ENCODE measurements around the gene PDF.
A peak's percentile ranks its signal among the peaks of the same experiment; 100 is the strongest.
"Not testable (repeated sequence)": the region's sequence is repeated elsewhere in the genome, so short reads cannot be mapped to it uniquely, and the experiment has no call there.

PDF gene, protein sequence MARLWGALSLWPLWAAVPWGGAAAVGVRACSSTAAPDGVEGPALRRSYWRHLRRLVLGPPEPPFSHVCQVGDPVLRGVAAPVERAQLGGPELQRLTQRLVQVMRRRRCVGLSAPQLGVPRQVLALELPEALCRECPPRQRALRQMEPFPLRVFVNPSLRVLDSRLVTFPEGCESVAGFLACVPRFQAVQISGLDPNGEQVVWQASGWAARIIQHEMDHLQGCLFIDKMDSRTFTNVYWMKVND

GRCh38 chr16:69330286-69331109 lies at the start of gene PDF:
PDF (minus strand) TSS chr16:69330588; CDS start chr16:69330570, 18 bp downstream.
- peak; percentile 48 for DNase-seq (ENCODE audit: low read depth)

- no peak for DNase-seq (ENCODE audit: low read depth)
These were observed 48.4 kb upstream of the PDF start for GRCh38 chr16:69378760-69379159.

GRCh38 chr16:69378036-69378435 lies 47.6 kb upstream of the PDF start:
- no peak for DNase-seq (ENCODE audit: low read depth)

GRCh38 chr16:69376393-69377059 lies 46.1 kb upstream of the PDF start:
- no peak for DNase-seq (ENCODE audit: low read depth)

GRCh38 chr16:69373019-69373418 lies 42.6 kb upstream of the PDF start:
- DNase-seq (ENCODE audit: low read depth), result no peak

DNA sequence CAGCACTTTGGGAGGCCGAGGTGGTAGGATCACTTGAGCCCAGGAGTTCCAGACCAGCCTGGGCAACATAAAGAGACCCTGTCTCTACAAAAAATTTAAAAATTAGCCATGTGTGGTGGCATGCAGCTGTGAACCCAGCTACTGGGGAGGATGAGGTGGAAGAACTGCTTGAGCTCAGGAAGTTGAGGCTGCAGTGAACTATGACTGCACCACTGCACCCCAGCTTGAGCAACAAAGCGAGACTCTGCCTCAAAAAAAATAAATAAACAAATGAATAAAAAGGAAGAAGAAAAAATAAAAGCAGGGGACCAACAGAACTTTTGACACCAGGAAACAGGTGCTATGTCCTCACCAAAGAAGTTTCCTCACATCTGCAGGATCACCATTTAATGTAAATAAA lies 41.2 kb upstream of the PDF start:
- DNase-seq (ENCODE audit: low read depth), result no peak

DNA sequence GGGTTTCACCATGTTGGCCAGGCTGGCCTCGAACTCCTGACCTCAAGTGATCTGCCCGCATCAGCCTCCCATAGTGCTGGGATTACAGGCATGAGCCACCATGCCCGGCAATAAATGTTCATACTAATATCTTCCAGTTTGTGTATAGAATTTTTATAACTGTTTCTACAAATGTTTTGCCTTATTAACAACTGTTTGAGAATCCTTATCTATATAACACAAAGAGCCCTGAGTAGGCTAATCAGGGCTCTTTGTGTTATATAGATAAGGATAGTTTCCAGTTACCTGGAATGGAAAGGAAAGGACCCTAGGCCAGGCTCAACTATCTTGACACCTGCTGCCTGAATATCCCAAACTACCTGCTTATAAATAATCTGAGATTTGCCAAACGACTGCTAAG lies 38.5 kb upstream of the PDF start:
- no peak for DNase-seq (ENCODE audit: low read depth)

DNA sequence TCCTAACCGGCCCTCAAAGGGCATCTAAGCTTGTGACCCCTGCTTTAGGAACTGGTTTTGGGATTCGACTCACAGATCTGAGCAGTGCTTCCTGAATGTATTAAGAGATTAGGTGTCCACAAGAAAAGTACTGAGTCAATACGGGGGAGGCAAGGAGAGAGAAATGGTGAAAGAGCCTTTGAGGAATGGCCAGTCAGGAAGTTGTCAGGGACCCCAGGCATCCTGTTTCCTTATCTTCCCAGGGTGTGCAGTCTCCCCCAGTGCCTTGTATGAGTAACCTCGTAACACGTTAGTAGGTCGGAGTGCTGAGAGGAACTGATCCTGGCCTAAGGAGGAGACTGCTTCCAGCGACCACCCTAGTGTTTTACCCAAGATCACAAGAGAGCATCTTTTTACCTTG lies 37.6 kb upstream of the PDF start:
- peak; percentile 34 for DNase-seq (ENCODE audit: low read depth)

DNA sequence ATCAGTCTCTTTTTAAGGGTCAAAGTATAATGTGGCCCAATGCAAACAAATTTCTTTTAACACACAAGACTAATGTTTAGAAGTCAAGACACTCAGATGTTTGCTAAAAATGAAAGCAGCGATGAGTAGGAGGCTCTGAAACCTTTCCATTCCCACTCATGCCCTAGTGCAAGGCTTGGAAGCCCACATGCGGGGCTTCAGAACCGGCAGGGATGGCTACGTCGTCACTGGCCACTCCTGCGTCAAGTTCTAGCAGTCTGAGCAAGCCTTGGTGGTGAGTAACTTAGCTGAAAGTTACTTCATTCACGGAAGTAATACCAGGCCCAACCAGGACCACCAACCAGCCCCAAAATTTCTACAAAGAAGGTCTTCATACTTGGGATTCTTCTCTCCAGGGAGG lies 36.0 kb upstream of the PDF start:
- no peak for DNase-seq (ENCODE audit: low read depth)

- DNase-seq (ENCODE audit: low read depth), result no peak
These were observed 35.5 kb upstream of the PDF start for GRCh38 chr16:69365901-69366300.

- DNase-seq (ENCODE audit: low read depth), result no peak
These were observed 33.7 kb upstream of the PDF start for GRCh38 chr16:69364088-69364487.

- no peak for DNase-seq (ENCODE audit: low read depth)
These were observed 32.9 kb upstream of the PDF start for GRCh38 chr16:69363281-69363717.

- not testable (repeated sequence) for DNase-seq (ENCODE audit: low read depth)
These were observed 29.7 kb upstream of the PDF start for GRCh38 chr16:69360070-69360469.

DNA sequence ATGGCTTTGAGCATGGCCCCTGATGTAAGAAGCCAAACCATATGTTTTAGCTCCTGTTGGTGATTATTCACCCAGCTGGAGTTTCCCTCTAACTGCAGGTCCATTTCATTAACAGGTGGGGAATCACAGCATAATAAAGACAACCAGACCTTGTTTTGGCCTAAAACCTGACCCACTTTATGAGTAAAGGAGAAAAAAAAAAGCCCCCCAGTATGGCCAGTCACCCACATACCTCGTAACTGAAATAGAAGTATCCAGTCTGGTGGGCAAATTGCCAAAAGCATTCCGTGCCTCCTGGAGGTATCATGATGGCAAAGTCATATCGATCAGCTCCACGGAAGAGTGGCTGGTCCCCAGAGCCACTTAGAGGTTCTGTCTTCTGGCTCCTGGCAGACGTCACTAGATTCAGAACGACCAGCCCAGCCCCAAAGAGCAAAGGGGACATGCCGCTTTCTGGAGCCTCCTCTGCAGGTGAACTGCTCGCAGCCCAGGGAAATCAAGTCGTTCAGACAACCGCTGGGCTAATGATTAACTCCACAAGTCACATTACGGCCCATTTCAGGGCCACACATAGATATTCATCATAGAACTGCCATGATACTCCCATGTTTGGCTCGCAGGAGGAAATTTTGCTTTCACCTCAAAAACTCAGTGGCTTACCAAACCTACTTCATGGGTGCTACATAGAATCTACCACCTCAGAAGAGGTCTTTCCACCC lies 21.1 kb upstream of the PDF start, which contains the start of gene TMED6:
TSS of gene TMED6 (minus strand) at position 478 of the 719 bp plus-strand sequence. CDS start at position 445, 33 bp downstream.
- no peak for DNase-seq (ENCODE audit: low read depth)

- no peak for DNase-seq (ENCODE audit: low read depth)
These were observed 20.2 kb upstream of the PDF start for GRCh38 chr16:69350536-69351133.

DNA sequence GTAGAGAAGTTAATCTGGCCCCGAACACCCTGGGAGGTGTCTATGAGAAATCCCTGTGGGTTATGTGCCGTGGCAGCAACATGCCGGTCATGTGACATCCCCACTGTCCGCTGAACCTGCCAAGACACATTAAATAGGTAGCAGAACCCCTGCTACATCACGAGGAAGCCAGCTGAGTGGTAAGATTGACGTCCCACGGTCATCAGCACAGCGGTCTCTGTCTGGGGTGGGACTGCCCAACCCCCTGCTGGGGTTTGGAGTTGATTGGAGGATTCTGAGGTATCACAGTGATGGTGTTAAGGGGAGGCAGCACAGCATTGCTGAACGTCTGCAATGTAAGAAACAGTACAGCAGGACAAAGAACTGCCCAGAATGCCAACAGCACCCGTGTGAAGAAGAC lies 19.1 kb upstream of the PDF start:
- no peak for DNase-seq (ENCODE audit: low read depth)

- no peak for DNase-seq (ENCODE audit: low read depth)
These were observed 17.8 kb upstream of the PDF start for GRCh38 chr16:69348222-69348621.

GRCh38 chr16:69346683-69347082 lies 16.3 kb upstream of the PDF start:
- DNase-seq (ENCODE audit: low read depth), result no peak

DNA sequence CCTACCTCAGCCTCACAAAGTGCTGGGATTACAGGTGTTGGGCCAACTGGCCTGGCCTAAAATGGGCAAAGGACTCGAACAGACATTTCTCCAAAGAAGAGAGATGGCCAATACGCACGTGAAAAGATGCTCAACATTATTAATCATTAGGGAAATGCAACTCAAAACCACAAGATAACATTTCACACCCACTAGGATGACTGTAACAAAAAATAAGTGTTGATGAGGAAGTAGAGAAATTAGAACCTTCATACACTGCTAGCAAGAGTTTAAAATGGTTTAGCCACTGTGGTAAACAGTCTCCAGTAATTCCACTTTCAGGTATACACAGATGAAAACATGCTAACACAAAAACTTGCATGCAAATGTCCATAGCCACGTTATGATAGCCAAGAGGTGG lies 15.5 kb upstream of the PDF start:
- DNase-seq (ENCODE audit: low read depth), result no peak

GRCh38 chr16:69344171-69344570 lies 13.8 kb upstream of the PDF start:
- no peak for DNase-seq (ENCODE audit: low read depth)

- no peak for DNase-seq (ENCODE audit: low read depth)
These were observed 9.8 kb upstream of the PDF start for GRCh38 chr16:69340095-69340644.

Measured in non-pigmented ciliary epithelial cell (primary cell).